HCT116 (cell line): ENCODE data around the gene CLEC11A. TPM values are rescaled to one million over a fixed set of nuclear protein-coding genes. Genes with fewer than 3 reads are reported as not detected.

Experiments used
- ATAC-seq: fragments of 200-7000 bp; cut with Tn5 transposase; 2 replicates; pipeline ENCODE4 v1.9.1; 2020; ENCODE audit warnings: mild to moderate bottlenecking, moderate library complexity
- BruUV-seq: library from RNA; stranded (reverse); fragments of 400-500 nt; replicated peaks from 2 replicates; lab custom pipeline; 2021; lab: Mats Ljungman, UMichigan
- CTCF ChIA-PET: fragments of 300-600 bp; sonication (Branson Sonifier 250); formaldehyde crosslinking; loops from one replicate; lab custom pipeline; 2021; ENCODE audit warnings: antibody characterized with exemption; lab: Charles Lee
- POLR2A ChIA-PET: fragments of 300-600, 350-600 bp; sonication (Branson Sonifier 250); formaldehyde crosslinking; loops from one replicate; lab custom pipeline; 2021; ENCODE audit warnings: antibody characterized with exemption; lab: Charles Lee
- RAD21 ChIA-PET, 2 experiments: fragments of 300-600 bp; sonication (Branson Sonifier 250); formaldehyde crosslinking; loops; one replicate each; lab custom pipeline; 2023; ENCODE audit warnings: low total read pairs in 2 of 2; ENCODE audit not compliant: uncharacterized antibody in 2 of 2, unreplicated experiment in 2 of 2, low non-redundant PET in 1 of 2; lab: Charles Lee
- DNase-seq: peaks from one replicate; pipeline ENCODE4 v3.0.0-alpha.2; 2010; ENCODE audit warnings: low read depth, low spot score
- H2AFZ ChIP-seq: fragments of 200-600 bp; shearing (Covaris generic), sonication (generic); 2 replicates; pipeline ENCODE4 v1.6.1; 2017; ENCODE audit warnings: low read depth, mixed run types, mixed read lengths, antibody characterized with exemption, low read length; ENCODE audit not compliant: poor library complexity, severe bottlenecking
- H3K27ac ChIP-seq: 2 replicates; pipeline ENCODE4 v1.5.1; 2012; ENCODE audit warnings: low read depth, low read length
- H3K27me3 ChIP-seq: fragments of 200-600 bp; sonication (generic); 2 replicates; pipeline ENCODE4 v1.6.1; 2016; ENCODE audit warnings: mixed run types, low read length, mixed read lengths; ENCODE audit not compliant: insufficient read depth
- H3K36me3 ChIP-seq, 2 experiments: fragments of 200-500 bp in 1 of 2; fragments of 200-600 bp in 1 of 2; sonication (Bioruptor generic) in 1 of 2; sonication (generic) in 1 of 2; 2 replicates each; pipeline versions ENCODE4 v1.5.1 to v1.6.1; 2014 to 2016; ENCODE audit warnings: low read length in 2 of 2, inconsistent platforms in 1 of 2, mixed read lengths in 1 of 2, mixed run types in 1 of 2; ENCODE audit not compliant: insufficient read depth in 2 of 2, control insufficient read depth in 1 of 2
- H3K4me1 ChIP-seq, 2 experiments: fragments of 200-600 bp in 1 of 2; sonication (generic) in 1 of 2; 2 replicates each; pipeline versions ENCODE4 v1.5.1 to v1.6.1; 2012 to 2017; ENCODE audit warnings: low read length in 2 of 2, inconsistent platforms in 1 of 2, mild to moderate bottlenecking in 1 of 2, mixed read lengths in 1 of 2, mixed run types in 1 of 2, moderate library complexity in 1 of 2; ENCODE audit not compliant: insufficient read depth in 2 of 2, control insufficient read depth in 1 of 2
- H3K4me2 ChIP-seq: fragments of 200-600 bp; sonication (generic); 2 replicates; pipeline ENCODE4 v1.6.1; 2017; ENCODE audit warnings: mixed run types, low read length, mixed read lengths
- H3K4me3 ChIP-seq, 2 experiments: fragments of 200-600 bp in 1 of 2; sonication (generic) in 1 of 2; replicated peaks in 1 of 2; 2 replicates each; pipeline ENCODE4 v1.5.1; 2011 to 2016; ENCODE audit warnings: low read length in 2 of 2, control low read depth in 1 of 2, low read depth in 1 of 2, mild to moderate bottlenecking in 1 of 2, mixed read lengths in 1 of 2, mixed run types in 1 of 2
- H3K79me2 ChIP-seq: fragments of 200-600 bp; sonication (generic); 2 replicates; pipeline ENCODE4 v1.6.1; 2017; ENCODE audit warnings: mild to moderate bottlenecking, mixed run types, low read length, moderate library complexity, mixed read lengths; ENCODE audit not compliant: insufficient read depth
- H3K9ac ChIP-seq: fragments of 200-600 bp; sonication (generic); 2 replicates; pipeline ENCODE4 v1.6.1; 2016; ENCODE audit warnings: low read length, mixed read lengths
- H3K9me2 ChIP-seq: fragments of 200-600 bp; sonication (generic), shearing (Covaris generic); 2 replicates; pipeline ENCODE4 v1.6.1; 2017; ENCODE audit warnings: mixed run types, mild to moderate bottlenecking, moderate library complexity; ENCODE audit not compliant: insufficient read depth
- H3K9me3 ChIP-seq, 2 experiments: fragments of 200-500 bp in 1 of 2; fragments of 200-600 bp in 1 of 2; sonication (Bioruptor generic) in 1 of 2; sonication (generic) in 1 of 2; 2 replicates each; pipeline ENCODE4 v1.6.1; 2014 to 2017; ENCODE audit warnings: low read length in 2 of 2, mixed read lengths in 2 of 2, inconsistent platforms in 1 of 2, low read depth in 1 of 2, mild to moderate bottlenecking in 1 of 2, mixed run types in 1 of 2, moderate library complexity in 1 of 2; ENCODE audit not compliant: control insufficient read depth in 1 of 2, insufficient read depth in 1 of 2
- H4K20me1 ChIP-seq: fragments of 200-600 bp; sonication (generic), shearing (Covaris generic); 2 replicates; pipeline ENCODE4 v1.6.1; 2017; ENCODE audit warnings: mixed run types, mild to moderate bottlenecking, moderate library complexity; ENCODE audit not compliant: insufficient read depth
- CBX3 ChIP-seq: IDR thresholded peaks from 2 replicates; pipeline ENCODE4 v1.6.1; 2012; ENCODE audit warnings: low read depth
- CEBPB ChIP-seq: IDR thresholded peaks from 2 replicates; pipeline ENCODE4 v1.6.1; 2012; ENCODE audit warnings: low read depth
- ELF1 ChIP-seq: IDR thresholded peaks from 2 replicates; pipeline ENCODE4 v1.6.1; 2012; ENCODE audit warnings: low read depth, borderline replicate concordance
- EZH2 ChIP-seq: fragments of 200-600 bp; sonication (generic); IDR thresholded peaks from 2 replicates; pipeline ENCODE4 v1.6.1; 2017; ENCODE audit warnings: antibody characterized with exemption, mixed run types
- EZH2phosphoT487 ChIP-seq: fragments of 200-600 bp; IDR thresholded peaks from 2 replicates; pipeline ENCODE4 v1.6.1; 2018; ENCODE audit warnings: antibody characterized with exemption, borderline replicate concordance
- FOSL1 ChIP-seq: IDR thresholded peaks from 2 replicates; pipeline ENCODE4 v1.6.1; 2012; ENCODE audit warnings: low read depth
- JUND ChIP-seq: IDR thresholded peaks from 2 replicates; pipeline ENCODE4 v1.6.1; 2012
- POLR2A ChIP-seq: IDR thresholded peaks from 2 replicates; pipeline ENCODE4 v1.7.0; 2011; ENCODE audit warnings: borderline replicate concordance; ENCODE audit not compliant: insufficient read depth, insufficient read length; ENCODE audit errors: extremely low read depth
- RAD21 ChIP-seq: IDR thresholded peaks from 2 replicates; pipeline ENCODE4 v1.6.1; 2012; ENCODE audit warnings: low read depth, mild to moderate bottlenecking
- SIN3A ChIP-seq: IDR thresholded peaks from 2 replicates; pipeline ENCODE4 v1.6.1; 2012; ENCODE audit warnings: low read depth
- SRF ChIP-seq: IDR thresholded peaks from 2 replicates; pipeline ENCODE4 v1.6.1; 2012; ENCODE audit warnings: low read depth
- TCF7L2 ChIP-seq: IDR thresholded peaks from 2 replicates; pipeline ENCODE4 v1.7.0; 2011; ENCODE audit warnings: borderline replicate concordance, inconsistent platforms; ENCODE audit not compliant: insufficient read depth, insufficient read length; ENCODE audit errors: extremely low read depth
- YY1 ChIP-seq: IDR thresholded peaks from 2 replicates; pipeline ENCODE4 v1.6.1; 2011; ENCODE audit warnings: low read length, low read depth, moderate library complexity, mild to moderate bottlenecking; ENCODE audit not compliant: insufficient replicate concordance; ENCODE audit errors: extremely low read depth
- ZFX ChIP-seq: fragments of 450-650 bp; IDR thresholded peaks from 2 replicates; pipeline ENCODE4 v1.6.1; 2017
- ZNF274 ChIP-seq: fragments of 200-500 bp; sonication (Bioruptor generic); IDR thresholded peaks from 2 replicates; pipeline ENCODE4 v1.6.1; 2014; ENCODE audit warnings: mild to moderate bottlenecking, low read depth, low read length, inconsistent platforms
- intact Hi-C: fragments of 100-400 bp; cut with micrococcal nuclease; formaldehyde crosslinking; loops from 2 replicates; pipeline ENCODE4 v1.10.0; 2022
- total RNA-seq: library from RNA; stranded (reverse); gene quantifications from one replicate; pipeline ENCODE4 v1.2.1, GENCODE V29; 2021; ENCODE audit not compliant: unreplicated experiment
- TF ChIP-seq, protein P1 (sequence below): IDR thresholded peaks from 2 replicates; pipeline ENCODE4 v1.6.1; 2012

Gene CLEC11A
- total RNA-seq, 1 experiment from 2014 or later: 7.1 TPM

DNA sequence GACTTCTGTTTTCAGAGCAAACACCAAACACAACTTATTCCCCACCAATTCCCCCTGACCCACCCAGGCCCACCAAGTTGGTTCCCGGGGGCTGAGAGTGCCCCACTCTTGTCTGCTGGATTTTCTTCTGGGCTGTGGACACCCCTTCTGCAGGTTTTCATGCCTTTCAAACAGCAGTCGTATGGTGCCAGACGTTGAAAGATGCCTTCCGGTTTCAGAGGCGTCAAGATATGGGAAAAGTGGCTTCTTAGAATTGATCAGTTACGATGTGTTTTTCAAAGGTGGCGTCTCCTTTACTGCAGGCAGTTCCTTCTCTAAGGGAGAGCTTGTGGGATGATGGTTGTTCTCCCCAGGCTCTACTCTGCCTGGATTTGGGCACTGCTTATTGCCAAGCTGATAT, 12.7 kb downstream of the CLEC11A start:
- POLR2A ChIA-PET: interaction anchor here (2.2 kb wide), 1 partner anchor 11 kb away, joined by 6 read pairs; no protein-coding TSS in a partner anchor
- no TSS peak for BruUV-seq

DNA sequence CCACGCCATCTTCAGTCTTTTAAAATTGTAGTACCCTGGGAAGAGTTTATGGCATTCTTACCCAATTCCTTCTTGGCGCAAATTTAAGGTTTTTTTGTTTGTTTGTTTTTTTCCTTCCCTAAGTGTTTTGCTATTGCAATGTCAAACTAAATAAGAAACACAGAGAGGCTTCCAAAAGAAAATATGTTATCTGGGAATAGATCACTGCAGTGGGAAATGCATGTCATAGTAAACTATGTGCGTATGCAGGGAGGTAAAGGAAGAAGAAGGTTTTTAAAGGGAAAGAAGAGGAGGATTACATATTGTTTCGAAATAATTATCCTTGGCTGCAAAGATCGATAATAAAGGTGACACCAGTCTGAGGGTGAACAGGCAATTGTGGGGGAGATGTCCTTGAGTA, 13.2 kb downstream of the CLEC11A start:
- H3K36me3 ChIP-seq: no peaks in the 10 kb centered on the region
- intact Hi-C loops: no loop called here
- peaks cover 3% of the 10 kb centered on the region for H3K27me3 ChIP-seq
- RAD21 ChIA-PET: no interaction called here
- POLR2A ChIA-PET: no interaction called here
- CTCF ChIA-PET: no interaction called here
- DNase-seq (no peak), ATAC-seq (no peak)
- H3K79me2 ChIP-seq: no peaks in the 10 kb centered on the region
- no peak overlapping the region for H3K27ac ChIP-seq
- H3K4me1 ChIP-seq: no peaks in the 10 kb centered on the region
- no peak overlapping the region for H2AFZ ChIP-seq
- H3K9me3 ChIP-seq: no peaks in the 10 kb centered on the region
- no peak overlapping the region for H3K4me3 ChIP-seq
- no peaks in the 10 kb centered on the region for H4K20me1 ChIP-seq
- no peak overlapping the region for H3K4me2 ChIP-seq
- H3K9ac ChIP-seq: no peak overlapping the region
- BruUV-seq: no TSS peak
- H3K9me2 ChIP-seq: no peaks in the 10 kb centered on the region
- TF ChIP-seq EZH2phosphoT487: no peak
- no peak for TF ChIP-seq TCF7L2

More for the DNA sequence above, 12.7 kb downstream of the CLEC11A start:
- no peak for DNase-seq
- intact Hi-C loops: no loop called here
- ChIA-PET CTCF (interaction anchor here (1.3 to 1.8 kb wide), 2 partner anchors 11 to 179 kb away, joined by 3 to 6 read pairs; no protein-coding TSS in a partner anchor), RAD21 (no interaction called here)
- no peaks in the 10 kb centered on the region for H3K4me1 ChIP-seq
- no peaks in the 10 kb centered on the region for H4K20me1 ChIP-seq
- H3K27me3 ChIP-seq: peaks cover 3% of the 10 kb centered on the region
- H3K27ac ChIP-seq: no peak overlapping the region
- TF ChIP-seq ZNF274: no peak
- TF ChIP-seq EZH2: no peak
- no peak for TF ChIP-seq SRF
- no peak for TF ChIP-seq FOSL1
- TF ChIP-seq CBX3: no peak
- TF ChIP-seq CEBPB: no peak
- TF ChIP-seq, protein P1, sequence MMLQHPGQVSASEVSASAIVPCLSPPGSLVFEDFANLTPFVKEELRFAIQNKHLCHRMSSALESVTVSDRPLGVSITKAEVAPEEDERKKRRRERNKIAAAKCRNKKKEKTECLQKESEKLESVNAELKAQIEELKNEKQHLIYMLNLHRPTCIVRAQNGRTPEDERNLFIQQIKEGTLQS: no peak
- TF ChIP-seq SIN3A: no peak
- no peak for TF ChIP-seq POLR2A
- TF ChIP-seq ZFX: no peak
- no peak for TF ChIP-seq JUND
- TF ChIP-seq YY1: no peak
- TF ChIP-seq TCF7L2: no peak
- TF ChIP-seq ELF1: no peak
- no peak for TF ChIP-seq RAD21
- no peaks in the 10 kb centered on the region for H3K36me3 ChIP-seq
- H3K9me2 ChIP-seq: no peaks in the 10 kb centered on the region
- no peaks in the 10 kb centered on the region for H3K9me3 ChIP-seq
- no peak overlapping the region for H3K4me2 ChIP-seq
- no peak overlapping the region for H2AFZ ChIP-seq
- no peak overlapping the region for H3K4me3 ChIP-seq
- ATAC-seq: no peak
- no peak overlapping the region for H3K9ac ChIP-seq
- H3K79me2 ChIP-seq: no peaks in the 10 kb centered on the region
